HepG2 (cell line): ENCODE data around the gene CD300LF. TPM values are rescaled to one million over a fixed set of nuclear protein-coding genes. Genes with fewer than 3 reads are reported as not detected.
A peak's percentile ranks its signal among the peaks of the same experiment; 100 is the strongest.

Experiments used
- CAMTA2 ChIP-seq: sonication (generic); formaldehyde crosslinking; IDR thresholded peaks from 2 replicates; pipeline ENCODE4 v1.4.0; 2020; ENCODE audit warnings: mild to moderate bottlenecking, missing genetic modification reagents, borderline replicate concordance
- CEBPG ChIP-seq: IDR thresholded peaks from 2 replicates; pipeline ENCODE4 v1.6.1; 2016
- KLF11 ChIP-seq: IDR thresholded peaks from 2 replicates; pipeline ENCODE4 v1.6.1; 2016; ENCODE audit warnings: missing compliant biosample characterization
- NONO ChIP-seq, 2 experiments: fragments of 450-650 bp in 1 of 2; sonication (generic) in 1 of 2; formaldehyde crosslinking in 1 of 2; IDR thresholded peaks in 1 of 2; conservative IDR thresholded peaks in 1 of 2; 2 replicates each; pipeline versions ENCODE4 v1.6.1 to v1.8.0; 2017 to 2022; ENCODE audit warnings: mild to moderate bottlenecking in 1 of 2, missing genetic modification reagents in 1 of 2, moderate library complexity in 1 of 2
- SOX5 ChIP-seq: IDR thresholded peaks from 2 replicates; pipeline ENCODE4 v1.6.1; 2016; ENCODE audit warnings: borderline replicate concordance
- THAP7 ChIP-seq: sonication (generic); formaldehyde crosslinking; IDR thresholded peaks from 2 replicates; pipeline ENCODE4 v1.8.1; 2023; ENCODE audit warnings: mild to moderate bottlenecking, missing genetic modification reagents
- ZMYM3 ChIP-seq: sonication (generic); formaldehyde crosslinking; IDR thresholded peaks from 2 replicates; pipeline ENCODE4 v1.5.1; 2020; ENCODE audit warnings: mild to moderate bottlenecking, missing genetic modification reagents
- ZNF256 ChIP-seq: sonication (generic); formaldehyde crosslinking; conservative IDR thresholded peaks from 2 replicates; pipeline ENCODE4 v1.4.0; 2020; ENCODE audit warnings: missing genetic modification reagents
- ZNF563 ChIP-seq: sonication (generic); formaldehyde crosslinking; IDR thresholded peaks from 2 replicates; pipeline ENCODE4 v1.8.0; 2022; ENCODE audit warnings: mild to moderate bottlenecking, moderate library complexity, missing genetic modification reagents
- polyA plus RNA-seq, 8 experiments: library from polyadenylated mRNA; depleted of rRNA in 3 of 8; stranded (reverse) in 7 of 8; unstranded in 1 of 8; fragments of >200 nt; fragmentation: Illumina TruSeq in 4 of 8; extraction: Trizol in 4 of 8; gene quantifications; 2 replicates each; pipeline versions ENCODE4 v1.2.1 to v1.2.3, GENCODE V29; 2011 to 2016; ENCODE audit warnings: low read depth in 4 of 8, missing spikeins in 1 of 8, mixed read lengths in 1 of 8; ENCODE audit not compliant: insufficient read depth in 1 of 8
- total RNA-seq, 5 experiments: library from RNA; depleted of rRNA; stranded (reverse); fragments of >200 nt; fragmentation: Illumina TruSeq; extraction: Trizol; gene quantifications; 2 replicates each; pipeline ENCODE4 v1.2.3, GENCODE V29; 2016; ENCODE audit warnings: low read depth in 1 of 5
- TF ChIP-seq, protein P1 (sequence below): IDR thresholded peaks from 2 replicates; pipeline ENCODE4 v1.6.1; 2018; ENCODE audit warnings: missing genetic modification reagents
- TF ChIP-seq, protein P2 (sequence below): sonication (generic); formaldehyde crosslinking; IDR thresholded peaks from 2 replicates; pipeline ENCODE4 v1.4.0; 2020; ENCODE audit warnings: mild to moderate bottlenecking, missing genetic modification reagents
- TF ChIP-seq, protein P3 (sequence below): sonication (generic); formaldehyde crosslinking; IDR thresholded peaks from 2 replicates; pipeline ENCODE4 v1.4.0; 2020; ENCODE audit warnings: missing genetic modification reagents
- TF ChIP-seq, protein P4 (sequence below): sonication (generic); formaldehyde crosslinking; IDR thresholded peaks from 2 replicates; pipeline ENCODE4; 2020; ENCODE audit warnings: missing genetic modification reagents, mild to moderate bottlenecking, borderline replicate concordance
- TF ChIP-seq, protein P5 (sequence below): sonication (generic); formaldehyde crosslinking; IDR thresholded peaks from 2 replicates; pipeline ENCODE4 v1.5.0; 2020; ENCODE audit warnings: mild to moderate bottlenecking, missing genetic modification reagents

The CD300LF gene
- total and polyA plus RNA-seq, 2 of the 13 experiments (the other 11 are each of a cell fraction or from before 2014, with no cell fraction given) = not detected

- TF ChIP-seq, protein P1, sequence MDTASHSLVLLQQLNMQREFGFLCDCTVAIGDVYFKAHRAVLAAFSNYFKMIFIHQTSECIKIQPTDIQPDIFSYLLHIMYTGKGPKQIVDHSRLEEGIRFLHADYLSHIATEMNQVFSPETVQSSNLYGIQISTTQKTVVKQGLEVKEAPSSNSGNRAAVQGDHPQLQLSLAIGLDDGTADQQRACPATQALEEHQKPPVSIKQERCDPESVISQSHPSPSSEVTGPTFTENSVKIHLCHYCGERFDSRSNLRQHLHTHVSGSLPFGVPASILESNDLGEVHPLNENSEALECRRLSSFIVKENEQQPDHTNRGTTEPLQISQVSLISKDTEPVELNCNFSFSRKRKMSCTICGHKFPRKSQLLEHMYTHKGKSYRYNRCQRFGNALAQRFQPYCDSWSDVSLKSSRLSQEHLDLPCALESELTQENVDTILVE = no peak; the same call in 1 of the 2 replicates
- TF ChIP-seq, protein P2, sequence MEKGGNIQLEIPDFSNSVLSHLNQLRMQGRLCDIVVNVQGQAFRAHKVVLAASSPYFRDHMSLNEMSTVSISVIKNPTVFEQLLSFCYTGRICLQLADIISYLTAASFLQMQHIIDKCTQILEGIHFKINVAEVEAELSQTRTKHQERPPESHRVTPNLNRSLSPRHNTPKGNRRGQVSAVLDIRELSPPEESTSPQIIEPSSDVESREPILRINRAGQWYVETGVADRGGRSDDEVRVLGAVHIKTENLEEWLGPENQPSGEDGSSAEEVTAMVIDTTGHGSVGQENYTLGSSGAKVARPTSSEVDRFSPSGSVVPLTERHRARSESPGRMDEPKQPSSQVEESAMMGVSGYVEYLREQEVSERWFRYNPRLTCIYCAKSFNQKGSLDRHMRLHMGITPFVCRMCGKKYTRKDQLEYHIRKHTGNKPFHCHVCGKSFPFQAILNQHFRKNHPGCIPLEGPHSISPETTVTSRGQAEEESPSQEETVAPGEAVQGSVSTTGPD (CRISPR knock-in tag) = no peak
- TF ChIP-seq, protein P3, sequence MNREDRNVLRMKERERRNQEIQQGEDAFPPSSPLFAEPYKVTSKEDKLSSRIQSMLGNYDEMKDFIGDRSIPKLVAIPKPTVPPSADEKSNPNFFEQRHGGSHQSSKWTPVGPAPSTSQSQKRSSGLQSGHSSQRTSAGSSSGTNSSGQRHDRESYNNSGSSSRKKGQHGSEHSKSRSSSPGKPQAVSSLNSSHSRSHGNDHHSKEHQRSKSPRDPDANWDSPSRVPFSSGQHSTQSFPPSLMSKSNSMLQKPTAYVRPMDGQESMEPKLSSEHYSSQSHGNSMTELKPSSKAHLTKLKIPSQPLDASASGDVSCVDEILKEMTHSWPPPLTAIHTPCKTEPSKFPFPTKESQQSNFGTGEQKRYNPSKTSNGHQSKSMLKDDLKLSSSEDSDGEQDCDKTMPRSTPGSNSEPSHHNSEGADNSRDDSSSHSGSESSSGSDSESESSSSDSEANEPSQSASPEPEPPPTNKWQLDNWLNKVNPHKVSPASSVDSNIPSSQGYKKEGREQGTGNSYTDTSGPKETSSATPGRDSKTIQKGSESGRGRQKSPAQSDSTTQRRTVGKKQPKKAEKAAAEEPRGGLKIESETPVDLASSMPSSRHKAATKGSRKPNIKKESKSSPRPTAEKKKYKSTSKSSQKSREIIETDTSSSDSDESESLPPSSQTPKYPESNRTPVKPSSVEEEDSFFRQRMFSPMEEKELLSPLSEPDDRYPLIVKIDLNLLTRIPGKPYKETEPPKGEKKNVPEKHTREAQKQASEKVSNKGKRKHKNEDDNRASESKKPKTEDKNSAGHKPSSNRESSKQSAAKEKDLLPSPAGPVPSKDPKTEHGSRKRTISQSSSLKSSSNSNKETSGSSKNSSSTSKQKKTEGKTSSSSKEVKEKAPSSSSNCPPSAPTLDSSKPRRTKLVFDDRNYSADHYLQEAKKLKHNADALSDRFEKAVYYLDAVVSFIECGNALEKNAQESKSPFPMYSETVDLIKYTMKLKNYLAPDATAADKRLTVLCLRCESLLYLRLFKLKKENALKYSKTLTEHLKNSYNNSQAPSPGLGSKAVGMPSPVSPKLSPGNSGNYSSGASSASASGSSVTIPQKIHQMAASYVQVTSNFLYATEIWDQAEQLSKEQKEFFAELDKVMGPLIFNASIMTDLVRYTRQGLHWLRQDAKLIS (CRISPR knock-in tag) = no peak
- TF ChIP-seq ZNF563 (CRISPR knock-in tag) (no peak), ZNF256 (CRISPR knock-in tag) (no peak), CEBPG (CRISPR knock-in tag) (no peak), CAMTA2 (CRISPR knock-in tag) (no peak), SOX5 (CRISPR knock-in tag) (no peak), NONO (IDR thresholded peaks at IDR 0.05) (no peak), NONO (CRISPR knock-in tag; conservative IDR thresholded peaks at IDR 0.05) (peak; percentile 15; the same call in 1 of the 2 replicates), THAP7 (CRISPR knock-in tag) (peak; percentile 76), KLF11 (CRISPR knock-in tag) (0 out of 2 replicates have a peak, but pooled peaks have one; percentile 27), ZMYM3 (CRISPR knock-in tag) (no peak)
- TF ChIP-seq, protein P4, sequence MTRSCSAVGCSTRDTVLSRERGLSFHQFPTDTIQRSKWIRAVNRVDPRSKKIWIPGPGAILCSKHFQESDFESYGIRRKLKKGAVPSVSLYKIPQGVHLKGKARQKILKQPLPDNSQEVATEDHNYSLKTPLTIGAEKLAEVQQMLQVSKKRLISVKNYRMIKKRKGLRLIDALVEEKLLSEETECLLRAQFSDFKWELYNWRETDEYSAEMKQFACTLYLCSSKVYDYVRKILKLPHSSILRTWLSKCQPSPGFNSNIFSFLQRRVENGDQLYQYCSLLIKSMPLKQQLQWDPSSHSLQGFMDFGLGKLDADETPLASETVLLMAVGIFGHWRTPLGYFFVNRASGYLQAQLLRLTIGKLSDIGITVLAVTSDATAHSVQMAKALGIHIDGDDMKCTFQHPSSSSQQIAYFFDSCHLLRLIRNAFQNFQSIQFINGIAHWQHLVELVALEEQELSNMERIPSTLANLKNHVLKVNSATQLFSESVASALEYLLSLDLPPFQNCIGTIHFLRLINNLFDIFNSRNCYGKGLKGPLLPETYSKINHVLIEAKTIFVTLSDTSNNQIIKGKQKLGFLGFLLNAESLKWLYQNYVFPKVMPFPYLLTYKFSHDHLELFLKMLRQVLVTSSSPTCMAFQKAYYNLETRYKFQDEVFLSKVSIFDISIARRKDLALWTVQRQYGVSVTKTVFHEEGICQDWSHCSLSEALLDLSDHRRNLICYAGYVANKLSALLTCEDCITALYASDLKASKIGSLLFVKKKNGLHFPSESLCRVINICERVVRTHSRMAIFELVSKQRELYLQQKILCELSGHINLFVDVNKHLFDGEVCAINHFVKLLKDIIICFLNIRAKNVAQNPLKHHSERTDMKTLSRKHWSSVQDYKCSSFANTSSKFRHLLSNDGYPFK (CRISPR knock-in tag) = no peak
- TF ChIP-seq, protein P5, sequence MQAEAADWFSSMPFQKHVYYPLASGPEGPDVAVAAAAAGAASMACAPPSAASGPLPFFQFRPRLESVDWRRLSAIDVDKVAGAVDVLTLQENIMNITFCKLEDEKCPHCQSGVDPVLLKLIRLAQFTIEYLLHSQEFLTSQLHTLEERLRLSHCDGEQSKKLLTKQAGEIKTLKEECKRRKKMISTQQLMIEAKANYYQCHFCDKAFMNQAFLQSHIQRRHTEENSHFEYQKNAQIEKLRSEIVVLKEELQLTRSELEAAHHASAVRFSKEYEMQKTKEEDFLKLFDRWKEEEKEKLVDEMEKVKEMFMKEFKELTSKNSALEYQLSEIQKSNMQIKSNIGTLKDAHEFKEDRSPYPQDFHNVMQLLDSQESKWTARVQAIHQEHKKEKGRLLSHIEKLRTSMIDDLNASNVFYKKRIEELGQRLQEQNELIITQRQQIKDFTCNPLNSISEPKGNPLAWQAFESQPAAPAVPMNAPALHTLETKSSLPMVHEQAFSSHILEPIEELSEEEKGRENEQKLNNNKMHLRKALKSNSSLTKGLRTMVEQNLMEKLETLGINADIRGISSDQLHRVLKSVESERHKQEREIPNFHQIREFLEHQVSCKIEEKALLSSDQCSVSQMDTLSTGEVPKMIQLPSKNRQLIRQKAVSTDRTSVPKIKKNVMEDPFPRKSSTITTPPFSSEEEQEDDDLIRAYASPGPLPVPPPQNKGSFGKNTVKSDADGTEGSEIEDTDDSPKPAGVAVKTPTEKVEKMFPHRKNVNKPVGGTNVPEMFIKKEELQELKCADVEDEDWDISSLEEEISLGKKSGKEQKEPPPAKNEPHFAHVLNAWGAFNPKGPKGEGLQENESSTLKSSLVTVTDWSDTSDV = no peak
Observed at GRCh38 chr17:74749279-74750038, 36.7 kb upstream of the CD300LF start (continued).
